Superior temporal gyrus (tissue), 1 donor: ENCODE measurements around the gene PARD3.
"Not testable (repeated sequence)": the region's sequence is repeated elsewhere in the genome, so short reads cannot be mapped to it uniquely, and the experiment has no call there.

Experiments used
- DNase-seq: peaks from one replicate; pipeline ENCODE4 v3.0.0-alpha.2; 2016; ENCODE audit errors: extremely low spot score

PARD3 gene

DNA sequence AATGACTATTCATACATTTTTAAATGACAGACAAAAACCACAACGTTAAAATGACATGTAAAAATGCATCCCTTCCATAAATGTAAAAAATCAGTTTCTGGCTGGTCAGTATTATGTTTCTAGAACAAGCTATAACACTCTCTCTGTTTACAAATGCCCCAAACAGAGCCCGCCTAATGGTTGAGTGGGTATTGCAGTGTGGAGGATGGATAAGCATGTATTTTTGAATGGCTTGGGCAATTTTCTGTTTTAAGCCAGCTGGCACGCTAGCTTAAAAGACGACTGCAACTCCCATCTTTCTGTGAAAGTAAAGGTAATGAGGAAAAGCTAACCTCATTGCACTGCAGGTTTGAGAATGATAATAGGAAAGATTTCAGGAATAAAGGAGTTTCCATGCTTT, 430.7 kb downstream of the PARD3 start:
- no peak for DNase-seq

DNA sequence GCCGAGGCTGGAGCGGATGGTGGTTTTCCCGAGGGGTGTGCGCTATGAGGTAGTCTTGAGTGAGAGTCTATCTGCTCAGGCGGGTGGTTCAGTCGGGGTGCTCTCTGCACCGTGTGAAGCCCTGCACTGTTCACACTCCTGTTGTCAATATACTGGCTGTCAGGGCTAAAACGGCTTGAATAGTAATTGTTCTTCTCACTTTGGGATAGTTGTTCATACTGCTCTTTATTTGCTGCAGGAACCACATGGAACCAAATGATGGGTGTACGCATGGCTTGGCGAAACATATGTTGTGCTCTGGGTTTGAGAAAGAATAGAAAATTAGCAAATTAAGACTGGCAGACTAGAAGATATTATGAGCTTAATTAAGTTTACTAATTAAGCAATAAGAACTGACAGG, 432.5 kb downstream of the PARD3 start:
- DNase-seq = no peak

DNA sequence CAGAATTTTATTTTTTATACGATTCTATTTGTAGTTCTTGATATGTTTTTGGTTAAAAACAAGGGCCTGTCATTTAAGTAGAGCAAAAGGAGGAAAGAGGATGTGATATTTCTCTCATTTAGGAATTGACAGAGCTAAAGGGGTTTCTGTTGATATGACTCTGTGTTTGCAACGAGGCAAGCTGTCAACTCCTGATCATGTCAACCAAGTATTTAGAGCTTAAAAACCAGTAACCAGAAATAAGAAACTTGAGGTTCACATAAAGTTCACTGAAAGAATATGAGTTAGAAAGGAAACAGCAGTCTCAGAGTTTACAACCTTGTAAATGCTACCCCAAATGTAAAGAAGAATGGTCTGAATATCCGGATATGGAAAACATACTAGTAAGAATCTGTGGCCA, 434.2 kb downstream of the PARD3 start:
- no peak for DNase-seq

DNA sequence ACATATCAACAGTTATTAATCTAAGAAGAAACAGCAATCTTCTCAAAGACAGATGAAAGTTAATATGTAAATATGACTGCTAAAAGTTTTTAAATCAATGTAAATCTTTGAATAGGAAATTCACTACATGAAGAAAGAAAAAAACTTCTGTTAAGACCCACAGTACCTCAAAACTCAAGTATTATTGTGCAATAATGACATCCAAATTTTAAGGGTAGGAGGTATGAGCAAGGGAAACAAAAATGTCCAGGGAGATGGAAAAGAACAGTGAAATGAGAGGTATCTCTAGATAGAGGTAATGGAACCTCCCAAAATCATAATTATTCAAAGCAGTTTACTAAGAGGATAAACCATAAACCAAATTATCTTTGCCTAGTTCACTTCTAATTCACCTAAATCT, 436.8 kb downstream of the PARD3 start:
- no peak for DNase-seq

DNA sequence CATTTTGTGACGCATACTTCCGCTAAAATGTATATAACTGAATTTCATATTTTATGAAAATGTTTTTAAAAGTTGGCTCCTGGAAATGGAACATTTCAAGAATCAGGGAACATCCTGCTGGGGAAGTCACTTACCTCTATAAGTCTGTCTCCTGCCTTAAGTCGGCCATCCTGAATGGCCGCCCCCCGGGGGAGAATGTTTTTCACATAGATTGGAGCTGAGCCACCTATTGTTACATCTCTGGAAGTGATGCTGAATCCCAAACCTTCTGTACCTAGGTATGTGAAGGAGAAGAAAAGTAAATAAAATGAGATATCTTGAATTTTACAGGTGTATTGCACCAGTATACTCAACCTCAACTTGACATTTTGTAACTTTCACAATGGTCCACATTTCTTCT, 437.3 kb downstream of the PARD3 start:
- no peak for DNase-seq

DNA sequence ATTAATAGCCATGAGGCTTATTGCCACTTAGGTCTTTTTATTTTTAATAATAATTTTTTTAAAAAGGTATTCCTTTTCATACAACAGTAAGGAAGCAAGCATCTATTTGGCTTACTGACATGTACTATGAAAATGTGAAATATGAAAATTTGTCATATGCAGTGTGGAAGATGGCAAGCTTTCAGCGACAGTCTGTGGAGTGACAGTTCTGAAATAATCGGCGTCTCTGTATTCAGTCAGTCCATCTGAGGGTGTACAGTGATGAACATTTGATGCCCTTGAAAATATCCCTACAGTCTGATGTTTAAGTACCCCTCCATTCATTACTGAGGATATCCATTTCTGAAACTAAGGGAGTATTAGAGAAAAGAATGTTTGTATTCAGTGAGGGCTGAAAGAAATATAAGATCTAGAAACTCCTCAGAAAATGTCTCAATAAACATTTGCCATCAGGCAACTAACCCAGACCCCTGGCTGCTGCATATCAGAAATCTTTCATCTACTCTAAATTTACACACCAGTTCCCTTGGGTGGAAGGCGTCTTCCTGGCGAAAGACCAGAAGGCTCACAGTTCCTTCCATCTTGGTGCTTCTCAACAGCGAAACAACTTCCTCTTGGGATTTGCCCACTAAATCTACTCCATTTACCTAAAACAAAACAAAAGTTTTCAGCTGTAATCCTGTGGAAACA, 440.6 kb downstream of the PARD3 start:
- no peak for DNase-seq

DNA sequence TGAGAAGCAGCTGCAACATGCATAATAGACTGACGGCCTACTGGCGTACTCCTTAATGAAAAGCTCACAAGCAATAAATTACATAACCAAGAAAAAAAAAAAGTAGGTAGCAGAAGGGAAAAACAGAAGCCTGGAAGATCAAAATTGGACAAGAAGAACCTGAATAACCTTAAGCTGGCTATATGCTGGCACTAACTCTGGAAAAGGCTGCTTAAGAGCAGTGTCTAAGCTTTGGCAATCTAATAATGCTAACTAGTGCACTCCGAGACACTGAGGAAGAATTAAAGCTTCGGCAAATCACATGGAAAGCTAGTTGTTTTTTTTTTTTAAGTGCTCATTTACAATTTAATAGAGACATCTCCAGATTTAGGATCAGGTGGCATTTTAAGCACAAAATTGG, 441.9 kb downstream of the PARD3 start:
- DNase-seq = no peak

DNA sequence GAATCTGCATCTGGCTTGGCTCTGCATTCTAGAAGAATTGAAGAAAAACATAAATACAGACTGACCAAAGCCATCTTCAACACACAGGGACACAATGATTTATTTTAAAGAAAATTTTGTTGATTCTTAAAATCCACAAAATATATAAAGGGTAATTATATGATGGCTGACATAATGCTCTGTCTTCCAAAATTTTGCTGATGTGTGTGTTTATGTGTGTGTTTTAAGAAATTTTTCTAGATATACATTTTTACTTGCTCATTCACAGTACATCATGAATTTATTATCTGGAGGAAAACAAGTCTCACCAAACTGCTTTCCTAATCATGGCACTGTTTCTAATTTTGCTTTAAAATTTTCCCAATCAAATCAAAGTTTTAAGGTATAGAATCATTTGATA, 442.6 kb downstream of the PARD3 start:
- no peak for DNase-seq

DNA sequence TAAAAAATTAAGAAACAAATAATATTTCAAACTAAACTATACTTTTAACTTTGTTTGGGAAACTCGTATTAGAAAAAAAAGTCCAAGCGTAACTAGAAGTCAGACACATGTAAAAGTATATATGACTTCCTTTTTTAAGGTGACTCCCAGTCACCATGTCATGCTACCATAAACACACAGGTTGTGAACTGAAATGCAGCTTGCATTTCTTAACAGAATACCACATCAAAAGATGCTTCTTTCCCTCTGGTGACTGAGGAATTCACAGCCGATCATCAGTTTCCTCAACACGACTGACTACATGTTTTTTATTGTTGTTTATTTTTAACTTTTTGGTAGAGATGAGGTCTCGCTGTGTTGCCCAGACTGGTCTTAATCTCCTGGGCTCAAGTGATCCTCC, 445.0 kb downstream of the PARD3 start:
- no peak for DNase-seq

DNA sequence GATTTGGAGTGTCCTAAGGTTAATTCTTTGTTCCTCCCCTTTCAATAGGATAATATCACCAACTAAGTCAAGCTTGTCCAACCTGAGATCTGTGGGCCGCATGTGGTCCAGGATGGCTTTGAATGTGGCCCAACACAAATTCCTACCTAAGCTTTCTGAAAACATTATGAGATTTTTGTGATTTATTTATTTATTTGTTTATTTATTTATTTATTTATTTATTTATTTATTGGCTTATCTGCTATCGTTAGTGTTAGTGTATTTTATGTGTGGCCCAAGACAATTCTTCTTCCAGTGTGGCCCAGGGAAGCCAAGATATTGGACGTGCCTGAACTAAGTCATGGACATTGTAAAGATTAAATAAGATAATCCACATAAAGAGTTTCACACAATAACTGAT, 446.0 kb downstream of the PARD3 start:
- no peak for DNase-seq

DNA sequence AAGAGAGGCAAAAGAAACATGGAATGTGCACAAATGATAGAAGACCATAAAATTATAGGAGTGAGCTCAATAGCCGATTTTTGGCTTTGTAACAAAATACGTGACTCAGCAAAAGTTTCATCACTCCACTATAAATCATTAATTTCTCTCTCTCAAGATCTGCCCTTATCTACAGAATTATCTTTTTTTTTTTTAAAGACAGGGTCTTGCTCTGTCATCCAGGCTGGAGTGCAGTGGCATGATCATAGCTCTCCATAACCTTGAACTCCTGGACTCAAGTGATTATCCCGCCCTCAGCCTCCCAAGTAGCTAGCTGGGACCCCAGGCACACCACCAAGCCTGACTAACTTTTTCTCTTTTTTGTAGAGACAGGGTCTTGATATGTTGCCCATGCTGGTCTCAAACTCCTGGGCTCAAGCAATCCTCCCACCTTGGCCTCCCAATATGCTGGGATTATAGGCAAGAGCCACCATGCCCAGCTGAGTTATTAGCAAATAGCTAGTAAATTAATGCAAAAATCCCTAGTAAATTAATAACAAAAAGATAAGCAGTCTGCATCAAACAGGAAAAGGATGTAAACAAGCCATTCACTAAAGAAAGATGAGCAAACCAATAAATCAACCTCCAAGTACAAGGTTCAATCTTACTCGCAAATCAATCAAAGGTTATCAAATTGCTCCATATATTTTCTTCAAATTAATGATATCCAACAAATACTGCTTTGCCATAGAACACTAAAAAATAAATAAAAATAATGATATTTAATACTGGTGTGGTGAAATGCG, 450.7 kb downstream of the PARD3 start:
- no peak for DNase-seq

DNA sequence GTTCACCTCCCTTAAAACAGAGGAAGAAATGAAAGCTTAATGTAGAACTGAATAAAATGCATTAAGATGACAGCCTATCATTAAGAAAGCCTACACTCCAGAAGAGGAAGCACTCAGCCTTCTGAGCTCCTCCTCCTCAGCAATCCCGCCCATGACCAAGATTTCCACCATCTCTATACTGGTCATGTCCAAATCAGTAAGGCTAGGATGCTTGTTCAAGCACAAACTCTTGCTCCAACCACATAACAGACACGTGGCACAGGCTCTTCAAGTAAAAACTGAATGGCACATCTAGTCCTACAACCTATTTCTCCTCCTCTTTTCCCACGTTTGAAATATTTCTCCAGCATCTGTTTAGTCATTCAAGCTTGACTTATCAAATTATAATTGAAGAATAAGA, 454.1 kb downstream of the PARD3 start:
- no peak for DNase-seq

DNA sequence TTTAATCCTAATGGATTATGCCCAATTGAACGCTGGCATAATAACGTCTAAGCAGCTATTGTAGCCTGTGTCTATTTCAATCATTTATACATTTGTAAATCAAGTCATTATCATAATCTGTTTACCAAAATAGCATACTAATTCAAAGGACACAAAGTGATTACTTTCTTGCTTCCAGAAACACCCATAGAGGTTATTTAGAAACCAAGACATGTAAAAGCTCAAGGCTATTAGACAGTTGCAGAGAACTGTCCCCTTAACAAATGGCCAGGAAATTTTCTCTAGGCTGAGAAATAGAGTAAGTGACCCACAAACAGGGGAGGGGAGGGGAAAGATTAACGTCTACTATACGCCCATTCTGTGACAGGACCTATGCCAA, 455.7 kb downstream of the PARD3 start:
- no peak for DNase-seq

DNA sequence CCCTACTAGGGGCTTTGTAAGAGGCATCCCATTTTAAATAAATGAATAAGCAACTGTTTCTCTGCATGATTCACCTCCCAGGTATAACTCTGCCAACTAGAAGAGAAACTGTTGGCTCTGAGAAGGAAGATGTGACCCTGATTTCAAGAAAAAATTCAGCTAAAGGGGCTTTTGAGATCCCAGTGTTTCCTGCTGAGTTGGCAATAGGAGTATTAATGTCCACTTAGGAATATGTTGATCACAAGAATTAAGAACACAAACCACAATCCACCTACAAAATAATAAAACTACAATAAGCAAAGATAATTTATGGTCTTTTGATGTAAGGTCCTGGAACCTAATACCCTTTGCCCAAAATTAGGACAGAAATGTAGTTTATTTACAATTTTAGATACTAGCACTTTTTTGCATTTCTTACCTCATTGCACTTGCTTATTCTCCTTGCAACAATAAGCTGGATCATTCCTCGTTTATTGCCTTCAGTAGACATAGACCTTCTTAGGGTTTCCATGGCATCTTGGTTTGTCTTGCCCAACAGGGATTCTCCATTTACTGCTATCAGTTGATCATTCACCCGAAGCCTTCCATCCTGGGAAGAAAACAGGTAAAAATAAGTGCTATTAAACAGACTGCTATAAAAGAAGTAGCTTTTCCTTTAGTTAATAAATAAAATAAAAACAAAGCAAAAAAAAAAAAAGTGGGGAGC, 456.2 kb downstream of the PARD3 start:
- DNase-seq = no peak

DNA sequence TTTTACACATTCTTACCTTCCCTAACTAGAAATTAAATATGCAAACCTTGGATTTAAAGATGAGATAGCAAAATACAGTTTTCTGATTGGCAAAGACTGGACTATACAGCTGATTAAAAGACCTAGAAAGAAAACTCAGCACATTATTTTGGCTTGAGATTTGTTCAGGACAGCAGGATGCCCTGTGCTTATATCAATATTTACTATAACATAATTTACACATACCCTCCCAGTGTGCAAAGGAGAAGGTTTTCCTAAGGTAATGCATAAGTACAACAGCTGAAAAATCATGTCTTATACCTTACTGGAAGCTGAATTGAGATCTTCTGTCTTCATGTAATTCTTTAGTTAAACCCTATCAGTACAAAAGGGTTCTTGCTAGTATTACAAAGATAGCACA, 458.6 kb downstream of the PARD3 start:
- DNase-seq = no peak

DNA sequence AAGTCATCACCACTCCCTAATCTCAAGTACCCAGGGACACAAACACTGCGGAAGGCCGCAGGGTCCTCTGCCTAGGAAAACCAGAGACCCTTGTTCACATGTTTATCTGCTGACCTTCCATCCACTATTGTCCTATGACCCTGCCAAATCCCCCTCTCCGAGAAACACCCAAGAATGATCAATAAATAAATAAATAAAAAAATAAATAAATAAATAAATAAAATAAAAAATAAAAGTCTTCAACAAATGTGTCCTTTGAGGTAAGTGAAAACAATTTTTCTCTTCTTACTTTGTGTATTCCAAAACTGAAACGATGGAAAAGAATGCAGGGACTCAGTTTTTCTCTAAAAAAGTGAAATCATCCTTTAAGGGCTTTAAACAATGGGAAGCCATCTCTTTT, 461.6 kb downstream of the PARD3 start:
- not testable (repeated sequence) for DNase-seq

DNA sequence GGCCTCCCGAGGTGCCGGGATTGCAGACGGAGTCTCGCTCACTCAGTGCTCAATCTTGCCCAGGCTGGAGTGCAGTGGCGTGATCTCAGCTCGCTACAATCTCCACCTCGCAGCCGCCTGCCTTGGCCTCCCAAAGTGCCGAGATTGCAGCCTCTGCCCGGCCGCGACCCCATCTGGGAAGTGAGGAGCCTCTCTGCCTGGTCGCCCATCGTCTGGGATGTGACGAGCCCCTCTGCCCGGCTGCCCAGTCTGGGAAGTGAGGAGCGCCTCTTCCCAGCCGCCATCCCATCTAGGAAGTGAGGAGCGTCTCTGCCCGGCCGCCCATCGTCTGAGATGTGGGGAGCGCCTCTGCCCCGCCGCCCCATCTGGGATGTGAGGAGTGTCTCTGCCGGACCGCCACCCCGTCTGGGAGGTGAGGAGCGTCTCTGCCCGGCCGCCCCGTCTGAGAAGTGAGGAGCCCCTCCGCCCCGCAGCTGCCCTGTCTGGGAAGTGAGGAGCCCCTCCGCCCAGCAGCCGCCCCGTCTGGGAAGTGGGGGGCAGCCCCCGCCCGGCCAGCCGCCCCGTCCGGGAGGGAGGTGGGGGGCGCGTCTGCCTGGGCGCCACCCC, 462.4 kb downstream of the PARD3 start:
- not testable (repeated sequence) for DNase-seq

DNA sequence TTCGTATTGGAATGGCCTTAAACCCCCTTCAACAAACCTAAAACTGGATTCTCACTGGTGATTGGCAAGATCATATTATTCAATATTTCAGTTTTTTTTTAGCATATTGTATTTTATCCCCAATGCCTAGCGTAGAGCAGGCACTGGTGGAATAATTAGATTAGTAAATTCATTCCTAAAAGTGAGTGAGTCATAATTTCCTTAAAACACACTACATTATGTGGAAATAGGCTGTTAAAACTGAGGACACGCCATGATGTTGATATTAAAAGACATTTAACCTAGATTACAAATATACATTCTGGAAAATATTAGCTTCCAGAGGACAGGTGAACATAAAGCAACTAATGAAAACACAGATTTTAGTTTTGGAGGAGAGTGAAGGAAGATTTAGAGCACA, 463.9 kb downstream of the PARD3 start:
- no peak for DNase-seq

DNA sequence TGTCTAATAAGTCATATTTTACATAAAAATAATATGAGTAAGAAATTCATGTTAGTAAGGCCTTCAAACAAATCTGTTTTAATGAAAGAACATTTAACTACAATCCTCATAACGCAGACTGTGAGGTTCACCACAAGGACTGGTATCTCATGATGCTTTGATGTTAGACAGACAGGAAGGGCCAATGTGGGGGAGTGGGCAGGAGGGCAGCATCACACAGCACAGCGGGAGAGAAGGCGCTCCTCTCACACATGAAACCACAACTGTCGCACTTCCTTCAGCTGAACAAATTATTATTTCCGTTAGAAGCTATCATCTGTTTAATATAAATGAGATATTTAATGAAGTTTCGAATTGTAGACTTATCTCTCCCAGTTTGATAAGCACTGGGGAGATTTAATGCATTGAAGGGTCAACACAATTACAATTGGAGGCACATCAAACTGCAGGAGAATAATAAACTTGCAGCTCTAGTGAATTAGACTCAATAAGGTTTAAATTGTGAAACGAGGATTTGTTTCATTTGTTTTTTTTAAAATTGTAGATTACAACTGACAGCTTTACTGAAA, 466.1 kb downstream of the PARD3 start:
- DNase-seq = no peak

DNA sequence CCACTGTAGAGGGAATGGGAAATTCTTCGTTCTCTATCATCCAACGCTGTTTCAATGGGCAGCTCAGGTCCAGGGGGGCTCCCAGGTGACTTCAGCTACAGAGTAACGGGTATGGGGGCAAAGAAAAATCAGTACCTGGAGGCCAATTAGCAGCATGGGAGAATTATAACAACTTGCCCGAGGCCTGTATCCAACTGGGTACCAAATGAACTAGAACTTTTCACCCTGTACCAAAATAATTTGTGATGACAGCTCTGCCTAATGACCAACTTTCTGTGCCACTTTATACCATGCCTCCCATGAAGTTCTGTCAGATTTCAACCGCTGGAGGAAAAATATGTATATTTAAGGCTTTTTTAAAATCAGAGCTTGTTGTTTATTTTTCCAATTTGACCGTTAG, 467.1 kb downstream of the PARD3 start:
- DNase-seq = no peak

DNA sequence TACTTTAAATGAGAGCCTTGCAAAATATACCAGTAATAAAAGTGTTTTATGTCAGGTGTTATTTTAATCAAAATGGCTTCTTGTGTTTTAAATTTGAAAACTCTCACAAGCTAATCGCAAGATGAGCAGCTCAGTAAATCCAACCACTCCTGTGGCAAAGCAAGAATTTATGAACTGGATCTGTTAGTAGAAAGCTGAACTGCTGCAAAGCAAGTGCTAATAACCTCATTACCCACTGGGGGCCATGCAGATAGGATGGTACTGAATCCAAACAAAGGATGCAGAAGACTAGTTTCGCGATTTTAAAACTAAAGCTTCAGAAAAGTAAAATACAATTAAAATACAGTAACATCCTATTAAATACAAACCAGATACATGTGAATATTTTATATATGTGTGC, 468.0 kb downstream of the PARD3 start:
- no peak for DNase-seq

DNA sequence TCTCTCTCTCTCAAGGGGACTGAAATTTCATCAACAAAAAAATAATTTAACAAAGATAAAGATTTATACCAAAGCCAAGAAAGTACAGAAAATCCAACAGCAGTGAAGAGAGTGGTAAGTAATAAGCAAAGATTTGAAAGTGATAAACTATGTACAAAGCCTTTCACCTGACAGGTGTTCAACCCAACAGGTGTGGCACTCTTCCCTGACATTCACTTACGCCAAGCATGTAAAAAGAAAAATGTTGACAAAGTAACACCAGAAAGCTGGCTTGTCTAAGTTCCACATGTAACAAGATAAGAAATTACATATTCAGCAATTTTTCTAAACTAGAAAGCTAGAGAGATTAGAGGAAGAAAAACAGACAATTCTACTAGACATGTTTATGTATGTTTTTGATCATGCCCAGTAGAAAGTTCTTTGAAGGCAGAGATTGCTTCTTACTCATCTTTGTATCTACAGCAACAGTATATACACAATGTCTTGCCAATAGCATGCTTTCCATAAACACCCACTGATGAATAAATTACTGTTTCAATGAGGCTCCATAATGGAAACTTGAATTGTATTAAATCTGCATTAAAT, 468.5 kb downstream of the PARD3 start:
- no peak for DNase-seq
